Measurements from ENCODE around the gene AKT3.

AKT3 gene

DNA sequence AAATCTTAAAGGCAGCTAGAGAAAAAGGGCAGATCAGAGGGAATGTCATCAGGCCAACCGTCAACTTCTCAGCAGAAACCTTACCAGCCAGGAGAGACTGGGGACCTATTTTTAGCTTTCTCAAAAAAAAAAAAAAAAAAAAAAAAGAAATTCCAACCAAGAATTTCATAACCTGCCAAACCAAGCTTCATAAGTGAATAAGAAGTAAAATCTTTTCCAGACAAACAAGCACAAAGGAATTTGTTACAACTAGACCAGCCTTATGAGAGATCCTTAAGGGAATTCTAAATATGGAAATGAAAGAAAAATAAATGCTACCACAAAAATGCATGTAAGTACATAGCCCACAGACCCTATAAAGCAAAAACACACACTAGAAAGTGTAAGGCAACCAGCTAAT is 267.7 kb downstream of the AKT3 start:
- Histone ChIP-seq H3K79me2 (ENCODE audit: low read length) (no peaks in the 10 kb centered on the region), H3K4me1 (ENCODE audit: low read length) (no peaks in the 10 kb centered on the region), H3K27me3 (replicated peaks; ENCODE audit: insufficient read depth, low read length) (no peaks in the 10 kb centered on the region), H3K9me3 (replicated peaks; ENCODE audit: insufficient read depth, low read length) (no peaks in the 10 kb centered on the region), H2AFZ (ENCODE audit: low read length) (no peak overlapping the region), H3K4me2 (ENCODE audit: low read depth, low read length) (no peak overlapping the region), H3K9me2 (replicated peaks; ENCODE audit: insufficient read depth, low read length) (no peaks in the 10 kb centered on the region), H3F3A (ENCODE audit: insufficient read depth, low read length) (no peaks in the 10 kb centered on the region), H3K4me3 (ENCODE audit: low read length) (no peak overlapping the region), H3K27ac (ENCODE audit: low read length) (no peak overlapping the region), H3K36me3 (replicated peaks; ENCODE audit: insufficient read depth, low read length) (no peaks in the 10 kb centered on the region), H4K20me1 (ENCODE audit: insufficient read depth, low read length) (no peaks in the 10 kb centered on the region), H3K9ac (ENCODE audit: low read length) (no peak overlapping the region)
- DNase-seq, result no peak
- TF ChIP-seq, protein P1, sequence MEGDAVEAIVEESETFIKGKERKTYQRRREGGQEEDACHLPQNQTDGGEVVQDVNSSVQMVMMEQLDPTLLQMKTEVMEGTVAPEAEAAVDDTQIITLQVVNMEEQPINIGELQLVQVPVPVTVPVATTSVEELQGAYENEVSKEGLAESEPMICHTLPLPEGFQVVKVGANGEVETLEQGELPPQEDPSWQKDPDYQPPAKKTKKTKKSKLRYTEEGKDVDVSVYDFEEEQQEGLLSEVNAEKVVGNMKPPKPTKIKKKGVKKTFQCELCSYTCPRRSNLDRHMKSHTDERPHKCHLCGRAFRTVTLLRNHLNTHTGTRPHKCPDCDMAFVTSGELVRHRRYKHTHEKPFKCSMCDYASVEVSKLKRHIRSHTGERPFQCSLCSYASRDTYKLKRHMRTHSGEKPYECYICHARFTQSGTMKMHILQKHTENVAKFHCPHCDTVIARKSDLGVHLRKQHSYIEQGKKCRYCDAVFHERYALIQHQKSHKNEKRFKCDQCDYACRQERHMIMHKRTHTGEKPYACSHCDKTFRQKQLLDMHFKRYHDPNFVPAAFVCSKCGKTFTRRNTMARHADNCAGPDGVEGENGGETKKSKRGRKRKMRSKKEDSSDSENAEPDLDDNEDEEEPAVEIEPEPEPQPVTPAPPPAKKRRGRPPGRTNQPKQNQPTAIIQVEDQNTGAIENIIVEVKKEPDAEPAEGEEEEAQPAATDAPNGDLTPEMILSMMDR (IDR thresholded peaks at IDR 0.05; ENCODE audit: low read length), result no peak
- TF ChIP-seq EZH2 (optimal IDR thresholded peaks at IDR 0.05; ENCODE audit: low read depth, low read length) (no peak), EZH2phosphoT487 (IDR thresholded peaks at IDR 0.05; ENCODE audit: low read length) (no peak)

DNA sequence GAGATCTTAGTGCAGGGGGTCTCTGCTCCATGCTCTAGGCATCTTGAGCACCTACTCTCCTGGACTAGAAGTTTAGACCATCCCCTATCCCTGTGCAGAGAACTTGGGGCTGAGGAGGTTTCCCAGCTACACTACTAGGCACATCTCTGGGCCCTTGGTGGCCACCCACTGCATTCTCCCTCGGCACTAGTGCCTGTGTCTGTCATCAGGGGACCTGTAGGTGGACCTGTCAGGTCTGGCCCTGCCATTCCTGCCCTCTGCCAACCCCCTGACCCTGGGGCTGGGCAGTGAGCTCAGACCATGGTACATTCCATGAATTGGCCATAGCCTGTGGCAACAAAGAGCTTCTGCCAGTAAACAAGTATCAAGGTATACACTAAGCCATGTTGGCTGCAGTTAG is 269.1 kb downstream of the AKT3 start:
- H3K4me3 ChIP-seq (ENCODE audit: low read length), result no peak overlapping the region
- no peaks in the 10 kb centered on the region for H3F3A ChIP-seq (ENCODE audit: insufficient read depth, low read length)
- H3K4me1 ChIP-seq (ENCODE audit: low read length), result no peaks in the 10 kb centered on the region
- TF ChIP-seq, protein P1 (IDR thresholded peaks at IDR 0.05; ENCODE audit: low read length), result no peak
- no peak for TF ChIP-seq EZH2 (optimal IDR thresholded peaks at IDR 0.05; ENCODE audit: low read depth, low read length)
- no peak for TF ChIP-seq EZH2phosphoT487 (IDR thresholded peaks at IDR 0.05; ENCODE audit: low read length)
- H3K79me2 ChIP-seq (ENCODE audit: low read length), result no peaks in the 10 kb centered on the region
- no peak for DNase-seq
- no peaks in the 10 kb centered on the region for H3K9me2 ChIP-seq (replicated peaks; ENCODE audit: insufficient read depth, low read length)
- no peaks in the 10 kb centered on the region for H3K36me3 ChIP-seq (replicated peaks; ENCODE audit: insufficient read depth, low read length)
- no peaks in the 10 kb centered on the region for H3K27me3 ChIP-seq (replicated peaks; ENCODE audit: insufficient read depth, low read length)
- no peak overlapping the region for H2AFZ ChIP-seq (ENCODE audit: low read length)
- no peak overlapping the region for H3K4me2 ChIP-seq (ENCODE audit: low read depth, low read length)
- no peak overlapping the region for H3K9ac ChIP-seq (ENCODE audit: low read length)
- H4K20me1 ChIP-seq (ENCODE audit: insufficient read depth, low read length), result no peaks in the 10 kb centered on the region
- H3K27ac ChIP-seq (ENCODE audit: low read length), result no peak overlapping the region
- H3K9me3 ChIP-seq (replicated peaks; ENCODE audit: insufficient read depth, low read length), result no peaks in the 10 kb centered on the region

DNA sequence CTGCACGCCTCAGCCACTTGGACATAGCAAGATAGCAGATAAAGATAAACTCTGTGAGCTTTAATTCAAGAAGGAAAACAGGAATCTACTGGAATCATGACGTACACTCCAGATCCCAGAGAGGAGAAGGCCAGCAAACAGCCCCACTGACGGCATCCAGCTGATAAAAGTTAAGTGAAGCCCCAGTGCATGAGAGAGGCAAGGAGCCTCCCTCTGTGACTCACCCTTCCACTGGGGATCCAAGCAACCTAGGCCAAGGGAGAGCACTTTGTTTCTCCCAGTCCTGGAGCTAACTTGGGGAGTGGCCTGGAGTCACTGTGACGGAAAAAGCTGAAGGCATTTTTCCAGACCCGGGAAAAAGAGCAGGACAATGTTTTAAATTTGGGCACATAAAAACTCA is 270.0 kb downstream of the AKT3 start:
- Histone ChIP-seq H3K9me3 (replicated peaks; ENCODE audit: insufficient read depth, low read length) (no peaks in the 10 kb centered on the region), H3K4me2 (ENCODE audit: low read depth, low read length) (no peak overlapping the region)
- TF ChIP-seq EZH2phosphoT487 (IDR thresholded peaks at IDR 0.05; ENCODE audit: low read length), result no peak
- no peak for TF ChIP-seq EZH2 (optimal IDR thresholded peaks at IDR 0.05; ENCODE audit: low read depth, low read length)
- TF ChIP-seq, protein P1 (IDR thresholded peaks at IDR 0.05; ENCODE audit: low read length), result no peak

More for the DNA sequence above, 270.0 kb downstream of the AKT3 start:
- H3K9me2 ChIP-seq (replicated peaks; ENCODE audit: insufficient read depth, low read length), result no peaks in the 10 kb centered on the region
- no peak overlapping the region for H3K27ac ChIP-seq (ENCODE audit: low read length)
- no peaks in the 10 kb centered on the region for H4K20me1 ChIP-seq (ENCODE audit: insufficient read depth, low read length)
- no peaks in the 10 kb centered on the region for H3K27me3 ChIP-seq (replicated peaks; ENCODE audit: insufficient read depth, low read length)
- no peak overlapping the region for H2AFZ ChIP-seq (ENCODE audit: low read length)
- no peak overlapping the region for H3K4me3 ChIP-seq (ENCODE audit: low read length)
- no peaks in the 10 kb centered on the region for H3K36me3 ChIP-seq (replicated peaks; ENCODE audit: insufficient read depth, low read length)
- H3K4me1 ChIP-seq (ENCODE audit: low read length), result no peaks in the 10 kb centered on the region
- DNase-seq, result no peak
- H3K9ac ChIP-seq (ENCODE audit: low read length), result no peak overlapping the region
- no peaks in the 10 kb centered on the region for H3F3A ChIP-seq (ENCODE audit: insufficient read depth, low read length)
- H3K79me2 ChIP-seq (ENCODE audit: low read length), result no peaks in the 10 kb centered on the region

All from MM.1S (cell line).